ENCODE data around the gene NTN3.
A peak's percentile ranks its signal among the peaks of the same experiment; 100 is the strongest.

Gene NTN3

DNA sequence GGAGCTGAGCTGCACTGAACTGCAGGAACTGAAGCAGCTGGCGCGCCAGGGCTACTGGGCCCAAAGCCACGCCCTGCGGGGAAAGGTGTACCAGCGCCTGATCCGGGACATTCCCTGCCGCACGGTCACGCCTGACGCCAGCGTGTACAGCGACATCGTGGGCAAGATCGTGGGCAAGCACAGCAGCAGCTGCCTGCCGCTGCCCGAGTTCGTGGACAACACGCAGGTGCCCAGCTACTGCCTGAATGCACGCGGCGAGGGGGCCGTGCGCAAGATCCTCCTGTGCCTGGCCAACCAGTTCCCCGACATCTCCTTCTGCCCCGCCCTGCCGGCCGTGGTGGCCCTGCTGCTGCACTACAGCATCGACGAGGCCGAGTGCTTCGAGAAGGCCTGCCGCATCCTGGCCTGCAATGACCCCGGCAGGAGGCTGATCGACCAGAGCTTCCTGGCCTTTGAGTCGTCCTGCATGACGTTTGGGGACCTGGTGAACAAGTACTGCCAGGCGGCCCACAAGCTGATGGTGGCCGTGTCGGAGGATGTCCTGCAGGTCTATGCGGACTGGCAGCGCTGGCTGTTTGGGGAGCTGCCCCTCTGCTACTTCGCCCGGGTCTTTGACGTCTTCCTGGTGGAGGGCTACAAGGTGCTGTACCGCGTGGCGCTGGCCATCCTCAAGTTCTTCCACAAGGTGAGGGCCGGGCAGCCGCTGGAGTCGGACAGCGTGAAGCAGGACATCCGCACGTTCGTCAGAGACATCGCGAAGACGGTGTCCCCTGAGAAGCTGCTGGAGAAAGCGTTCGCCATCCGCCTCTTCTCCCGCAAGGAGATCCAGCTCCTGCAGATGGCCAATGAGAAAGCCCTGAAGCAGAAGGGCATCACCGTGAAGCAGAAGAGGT, 25.4 kb downstream of the NTN3 start:
- DNase-seq (ENCODE audit: low spot score), result no peak
- no peak for FAIRE-seq

DNA sequence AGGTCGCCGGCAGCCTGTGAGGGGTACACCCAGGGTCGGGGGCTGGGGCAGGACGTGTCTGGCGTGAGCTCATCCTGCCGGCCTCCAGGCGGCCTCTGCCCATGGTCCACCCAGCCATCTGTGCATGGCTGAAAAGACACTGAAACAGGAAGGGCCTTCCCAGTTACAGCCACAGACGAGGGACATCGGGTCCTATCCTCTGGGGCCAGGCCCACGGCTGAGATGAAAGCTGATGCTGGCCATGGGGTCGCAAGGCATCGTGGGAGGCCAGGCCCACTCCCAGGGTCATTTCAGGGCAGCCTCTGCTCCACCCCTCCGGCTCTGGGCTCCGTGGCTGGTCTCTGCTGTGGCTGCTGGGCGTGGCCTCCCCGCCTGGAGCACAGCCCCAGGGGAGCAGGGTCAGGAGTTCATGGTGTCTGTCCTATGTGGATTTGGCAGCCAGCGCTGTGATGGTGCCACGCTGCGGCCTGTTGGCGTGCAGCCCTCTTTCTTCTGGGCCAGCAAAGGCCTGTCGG, 26.1 kb downstream of the NTN3 start:
- FAIRE-seq (no peak), DNase-seq (ENCODE audit: low spot score) (no peak)

DNA sequence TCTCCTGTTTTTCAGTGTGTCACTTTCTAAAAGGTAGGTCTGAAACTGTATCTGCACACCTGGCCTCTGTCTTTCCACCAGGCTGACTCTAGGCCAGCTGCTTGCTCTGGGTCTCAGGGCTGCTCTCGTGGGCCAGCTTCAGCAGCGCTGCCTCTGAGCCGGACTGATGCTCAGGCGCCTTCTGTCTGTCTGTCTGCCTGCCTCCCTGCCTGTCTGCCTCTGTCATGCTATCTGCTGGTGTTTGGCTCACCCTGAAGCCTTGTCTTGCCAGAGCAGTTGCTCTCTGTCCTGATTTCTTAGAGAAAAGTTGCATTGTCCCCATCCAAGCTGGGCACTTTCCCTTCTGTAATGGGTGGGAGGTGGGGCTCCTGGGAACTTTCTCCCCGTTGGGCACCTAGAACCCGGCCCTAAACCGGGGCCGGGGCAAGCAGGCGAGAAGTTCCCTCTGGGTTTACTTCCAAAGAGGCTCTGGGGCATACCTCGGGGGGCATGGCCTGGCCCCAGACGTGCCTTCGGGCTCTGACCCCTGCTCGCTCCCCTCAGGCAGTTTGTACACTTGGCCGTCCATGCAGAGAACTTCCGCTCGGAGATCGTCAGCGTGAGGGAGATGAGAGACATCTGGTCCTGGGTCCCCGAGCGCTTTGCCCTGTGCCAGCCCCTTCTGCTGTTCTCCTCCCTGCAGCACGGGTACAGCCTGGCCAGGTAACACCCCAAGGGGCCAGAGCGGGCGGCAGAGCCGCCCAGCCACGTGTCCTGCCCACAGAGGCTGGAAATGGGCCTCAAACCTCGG, 26.8 kb downstream of the NTN3 start:
- DNase-seq (ENCODE audit: low spot score) (no peak), FAIRE-seq (no peak)

GRCh38 chr16:2498531-2499253, 27.6 kb downstream of the NTN3 start:
- FAIRE-seq (no peak), DNase-seq (ENCODE audit: low spot score) (no peak)

GRCh38 chr16:2499454-2499853, 28.4 kb downstream of the NTN3 start:
- FAIRE-seq (no peak), DNase-seq (ENCODE audit: low spot score) (no peak)

DNA sequence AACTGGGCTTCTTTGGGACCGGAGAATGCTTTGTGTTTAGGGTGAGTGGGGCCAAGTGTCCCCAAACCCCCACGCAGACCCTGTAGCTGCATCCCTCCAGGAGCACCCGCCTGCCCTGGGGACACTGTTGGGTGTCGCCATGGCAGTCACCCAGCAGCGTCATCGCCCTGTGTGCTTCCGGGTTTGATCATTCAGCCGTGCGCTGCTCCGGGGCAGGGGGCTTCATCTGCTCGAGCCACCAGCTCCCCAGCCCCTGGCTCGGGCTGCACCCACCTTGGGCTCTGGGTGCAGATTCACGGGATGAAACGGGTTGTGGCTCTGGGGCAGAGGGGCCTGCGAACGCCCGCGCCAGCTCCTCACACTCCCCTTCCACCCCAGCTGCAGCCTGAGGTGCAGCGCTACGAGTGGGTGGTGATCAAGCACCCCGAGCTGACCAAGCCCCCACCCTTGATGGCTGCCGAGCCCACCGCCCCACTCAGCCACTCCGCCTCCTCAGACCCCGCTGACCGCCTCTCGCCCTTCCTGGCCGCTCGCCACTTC, 28.9 kb downstream of the NTN3 start:
- no peak for FAIRE-seq

DNA sequence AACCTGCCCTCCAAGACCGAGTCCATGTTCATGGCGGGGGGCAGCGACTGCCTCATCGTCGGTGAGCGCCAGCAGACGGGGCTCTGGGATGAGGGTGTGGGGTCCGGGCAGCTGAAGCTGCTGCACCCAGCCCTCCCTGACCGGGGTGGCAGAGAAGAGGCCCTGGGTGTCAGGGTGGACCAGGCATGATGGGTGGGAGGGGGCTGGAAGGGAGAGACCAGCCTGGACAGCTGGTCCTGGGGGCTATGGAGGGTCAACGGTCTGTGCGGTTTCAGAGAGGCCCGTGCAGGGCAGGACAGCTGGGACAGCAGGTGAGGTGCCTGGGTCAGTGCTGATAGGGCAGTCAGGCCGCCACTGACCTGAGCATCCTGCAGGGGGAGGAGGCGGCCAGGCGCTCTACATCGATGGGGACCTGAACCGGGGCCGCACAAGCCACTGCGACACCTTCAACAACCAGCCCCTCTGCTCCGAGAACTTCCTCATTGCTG, 29.4 kb downstream of the NTN3 start:
- no peak for FAIRE-seq
- DNase-seq (ENCODE audit: low spot score), result no peak

More for the DNA sequence above, 28.9 kb downstream of the NTN3 start:
- DNase-seq (ENCODE audit: low spot score), result no peak

DNA sequence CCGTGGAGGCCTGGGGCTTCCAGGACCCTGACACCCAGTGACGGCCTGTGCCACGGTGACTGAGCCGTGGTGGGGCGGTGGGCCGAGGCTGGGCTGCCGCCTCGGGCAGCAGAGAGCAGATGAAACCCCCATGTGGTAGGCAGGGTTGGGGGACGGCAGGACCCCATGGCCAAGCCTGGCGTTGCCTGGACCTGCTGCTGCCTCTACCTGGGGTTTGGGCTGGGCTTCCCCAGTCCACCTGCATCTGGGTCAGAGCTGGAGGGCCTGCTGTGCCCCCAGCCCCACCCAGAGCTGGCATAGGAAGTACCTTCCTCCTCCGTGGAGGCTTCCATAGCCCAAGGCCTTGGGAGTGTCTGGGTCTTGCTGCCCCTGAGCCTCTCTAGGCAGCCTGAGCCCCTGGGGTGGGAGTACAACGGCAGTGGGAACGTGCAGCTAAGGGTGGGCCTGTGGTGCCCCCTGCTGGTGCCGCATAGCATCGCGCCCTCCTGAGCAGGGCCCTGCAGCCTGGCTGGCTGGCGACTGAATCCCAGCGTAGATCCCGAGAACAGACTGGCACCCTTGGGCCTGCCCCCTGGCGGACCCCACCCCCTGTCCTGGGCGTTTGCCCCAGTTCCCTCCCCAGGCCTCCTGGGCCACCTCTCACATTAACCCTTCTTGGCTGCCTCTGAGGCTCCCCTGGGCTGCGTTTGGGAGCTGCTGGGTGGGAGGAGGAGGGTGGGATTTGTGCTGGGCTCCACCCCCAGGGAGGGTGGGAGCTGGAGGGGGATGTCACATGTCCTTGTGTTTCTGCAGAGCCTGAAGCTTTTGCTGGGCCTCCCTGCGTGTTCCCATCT, 30.0 kb downstream of the NTN3 start:
- FAIRE-seq (no peak), DNase-seq (ENCODE audit: low spot score) (peak; percentile 66)

DNA sequence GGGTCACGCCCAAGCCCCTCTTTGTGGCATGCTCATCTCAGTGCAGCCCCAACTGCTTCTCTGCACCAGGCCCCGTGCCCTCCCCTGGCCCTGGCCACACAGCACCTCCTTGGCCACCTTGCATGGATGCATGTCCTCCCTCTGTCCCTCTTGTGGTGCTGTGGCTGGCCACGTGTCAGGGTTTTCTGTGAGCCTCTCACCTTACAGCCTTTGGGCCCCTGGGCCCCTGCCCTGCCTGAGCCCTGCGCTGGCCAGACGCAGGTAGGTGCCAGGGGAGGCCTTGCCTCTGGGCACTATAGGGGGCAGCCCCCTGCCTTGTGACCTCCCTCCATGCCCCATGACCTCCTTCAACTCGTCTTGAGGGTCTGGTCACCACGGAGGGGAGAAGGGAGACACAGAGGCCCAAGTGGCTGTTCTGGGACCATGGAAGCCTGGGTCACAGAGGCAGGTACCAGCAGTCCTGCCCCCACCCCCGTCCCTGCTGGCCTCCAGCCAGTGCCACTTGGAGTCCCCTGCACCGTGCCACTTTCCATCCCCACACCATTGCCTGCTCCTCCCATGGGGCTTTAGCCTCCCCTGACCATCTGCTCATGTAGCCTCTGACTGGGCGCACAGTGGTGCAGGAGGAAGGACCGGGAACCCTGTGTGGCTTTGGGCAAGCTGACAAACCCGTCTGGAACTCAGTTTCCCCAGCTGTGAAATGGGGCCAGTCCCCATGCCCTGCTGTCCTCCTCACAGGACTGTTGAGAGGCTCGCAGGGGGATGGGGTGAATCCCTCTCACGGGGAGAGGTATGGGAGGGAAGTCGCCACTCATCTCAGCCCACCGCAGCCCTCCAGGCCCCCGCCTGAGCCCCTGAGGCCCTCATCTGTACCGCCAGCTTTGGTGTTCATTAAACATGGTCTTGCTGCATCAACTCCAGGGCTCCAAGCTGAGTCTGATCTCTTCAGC, 31.1 kb downstream of the NTN3 start:
- FAIRE-seq, result no peak

GRCh38 chr16:2505695-2506094, 34.6 kb downstream of the NTN3 start:
- DNase-seq (ENCODE audit: low spot score) (no peak), FAIRE-seq (no peak)

More for the DNA sequence above, 31.1 kb downstream of the NTN3 start:
- no peak for DNase-seq (ENCODE audit: low spot score)

GRCh38 chr16:2507052-2507659, 36.1 kb downstream of the NTN3 start:
- DNase-seq (ENCODE audit: low spot score) (no peak), FAIRE-seq (no peak)

GRCh38 chr16:2507665-2508064, 36.6 kb downstream of the NTN3 start:
- DNase-seq (ENCODE audit: low spot score) (no peak), FAIRE-seq (no peak)

DNA sequence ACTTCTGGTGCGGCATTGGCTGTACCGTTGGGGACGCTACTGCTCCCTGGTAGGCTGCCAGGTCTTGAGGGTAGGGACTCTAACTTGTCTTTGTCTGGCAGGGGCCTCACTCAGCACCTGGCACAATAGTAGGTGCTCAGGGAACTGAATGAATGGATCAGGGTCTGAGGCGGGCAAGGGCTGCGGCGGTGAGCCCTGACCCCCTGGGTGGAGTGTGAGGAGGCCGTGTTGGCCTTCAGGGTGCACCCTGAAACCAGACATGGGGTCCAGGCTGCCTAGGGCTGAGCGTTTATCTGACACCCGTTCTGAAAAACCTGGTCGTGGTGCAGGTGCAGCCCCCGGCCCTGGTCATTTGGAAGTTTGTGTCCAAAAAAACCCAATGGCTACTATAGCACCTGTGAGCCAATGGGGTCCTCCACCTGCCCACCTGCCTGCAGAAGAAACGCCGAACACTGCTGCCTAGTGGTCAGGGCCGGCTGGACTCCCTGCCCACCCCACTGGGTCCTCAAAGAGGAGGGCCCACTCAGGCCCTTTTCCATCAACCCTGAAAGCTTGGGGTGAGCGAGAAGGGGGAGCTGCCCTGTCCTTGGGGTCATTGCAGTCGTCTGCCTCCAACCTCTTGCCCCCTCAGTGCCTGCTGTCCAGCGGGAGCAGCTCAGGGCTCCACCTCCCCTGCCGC, 37.8 kb downstream of the NTN3 start:
- DNase-seq (ENCODE audit: low spot score) (no peak), FAIRE-seq (no peak)

DNA sequence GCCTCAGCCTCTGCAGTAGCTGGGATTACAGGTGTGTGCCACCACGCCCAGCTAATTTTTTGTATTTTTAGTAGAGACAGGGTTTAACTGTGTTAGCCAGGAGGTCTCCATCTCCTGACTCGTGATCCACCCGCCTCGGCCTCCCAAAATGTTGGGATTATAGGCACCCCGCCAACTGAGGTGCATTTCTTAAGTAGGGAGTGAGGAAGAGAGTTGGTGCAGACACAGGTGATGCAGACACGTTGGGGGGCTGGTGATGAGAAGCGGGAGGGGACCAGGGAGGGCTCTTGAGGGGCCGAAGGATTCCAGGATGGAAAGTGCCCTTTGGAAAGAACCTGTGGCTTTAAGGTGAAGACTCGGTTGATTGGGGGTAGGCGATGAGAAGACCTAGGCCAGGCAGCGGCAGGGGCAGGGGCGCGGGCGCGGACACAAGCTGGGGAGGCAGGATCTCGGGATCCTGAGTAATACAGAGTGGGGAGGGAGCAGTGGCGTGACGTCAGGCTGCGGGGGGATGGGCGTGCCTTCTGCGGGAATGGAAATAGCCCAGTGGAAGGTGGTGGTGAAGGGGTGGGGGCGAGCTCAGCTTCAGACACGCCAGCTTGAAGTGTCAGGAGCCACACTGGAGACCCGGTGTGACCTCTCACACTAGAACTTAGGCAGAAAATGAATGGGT, 40.2 kb downstream of the NTN3 start:
- DNase-seq (ENCODE audit: low spot score), result no peak
- FAIRE-seq, result no peak

DNA sequence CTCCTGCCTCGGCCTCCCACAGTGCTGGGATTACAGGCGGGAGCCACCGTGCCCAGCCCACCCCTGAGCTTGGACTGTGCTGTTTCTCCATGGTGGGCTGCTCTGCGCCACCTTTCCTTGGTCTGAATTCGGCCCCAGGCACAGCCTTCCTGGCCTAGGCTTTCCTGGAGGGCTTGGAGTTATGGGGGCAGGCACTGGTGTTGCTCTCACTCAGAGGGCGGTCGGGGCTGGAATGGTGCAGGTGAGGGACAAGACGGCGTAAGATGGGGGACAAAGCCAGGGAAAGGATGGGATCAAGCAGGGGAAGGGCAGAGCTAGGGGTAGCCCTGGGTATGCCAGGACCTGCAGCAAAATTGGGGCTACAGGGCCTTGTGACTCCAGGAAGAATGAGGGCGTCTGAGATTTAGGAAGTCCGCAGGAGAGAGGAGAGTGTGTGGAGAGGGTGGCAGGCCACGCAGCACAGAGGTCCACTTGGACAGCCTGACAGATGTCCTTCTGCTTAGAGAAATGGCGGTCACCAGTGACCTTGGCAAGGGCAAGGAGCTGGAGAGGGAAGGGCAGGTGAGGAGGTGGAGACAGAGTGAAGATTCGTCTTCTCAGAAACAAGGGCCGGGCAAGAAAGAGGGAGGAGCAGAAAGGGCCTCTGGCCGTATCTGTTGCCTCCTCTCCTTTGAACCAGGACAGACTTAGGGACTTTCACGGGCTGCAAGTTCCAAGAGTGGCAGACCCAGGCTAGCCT, 41.1 kb downstream of the NTN3 start:
- no peak for DNase-seq (ENCODE audit: low spot score)
- no peak for FAIRE-seq

- FAIRE-seq (no peak), DNase-seq (ENCODE audit: low spot score) (no peak)
Measured at GRCh38 chr16:2512735-2513404, 41.8 kb downstream of the NTN3 start.
